Nephron (organoid): Measurements from ENCODE around the gene AHNAK2.

Source experiments
- H3K27ac Mint-ChIP-seq, 3 experiments: 2 replicates each; pipeline ENCODE4 v1.8.0; 2020; ENCODE audit warnings: mixed read lengths in 3 of 3, mild to moderate bottlenecking in 2 of 3, moderate library complexity in 1 of 3
- H3K27me3 Mint-ChIP-seq: 2 replicates; pipeline ENCODE4 v1.8.0; 2021; ENCODE audit warnings: low read depth, mild to moderate bottlenecking, moderate library complexity, mixed read lengths
- H3K36me3 Mint-ChIP-seq: 2 replicates; pipeline ENCODE4 v1.8.0; 2020; ENCODE audit warnings: low read depth, mixed read lengths
- H3K4me1 Mint-ChIP-seq: 2 replicates; pipeline ENCODE4 v1.8.0; 2020; ENCODE audit warnings: mixed read lengths
- H3K4me3 Mint-ChIP-seq, 3 experiments: 2 replicates each; pipeline ENCODE4 v1.8.0; 2020; ENCODE audit warnings: mild to moderate bottlenecking in 3 of 3, mixed read lengths in 3 of 3, moderate library complexity in 2 of 3
- H3K9me3 Mint-ChIP-seq: 2 replicates; pipeline ENCODE4 v1.8.0; 2020; ENCODE audit warnings: mixed read lengths
- TF ChIP-seq, protein P1 (sequence below), 3 experiments: fragments of 200-600 bp; sonication (generic); IDR thresholded peaks; one replicate each; pipeline ENCODE4 v1.5.0; 2021; ENCODE audit warnings: antibody characterized with exemption in 3 of 3; ENCODE audit not compliant: unreplicated experiment in 3 of 3

AHNAK2 gene

GRCh38 chr14:104941508-104942365, 36.4 kb downstream of the AHNAK2 start:
- no peak overlapping the region for H3K4me3 Mint-ChIP-seq
- H3K4me1 Mint-ChIP-seq = no peaks in the 10 kb centered on the region
- H3K36me3 Mint-ChIP-seq = no peaks in the 10 kb centered on the region
- H3K9me3 Mint-ChIP-seq = no peaks in the 10 kb centered on the region
- TF ChIP-seq, protein P1, sequence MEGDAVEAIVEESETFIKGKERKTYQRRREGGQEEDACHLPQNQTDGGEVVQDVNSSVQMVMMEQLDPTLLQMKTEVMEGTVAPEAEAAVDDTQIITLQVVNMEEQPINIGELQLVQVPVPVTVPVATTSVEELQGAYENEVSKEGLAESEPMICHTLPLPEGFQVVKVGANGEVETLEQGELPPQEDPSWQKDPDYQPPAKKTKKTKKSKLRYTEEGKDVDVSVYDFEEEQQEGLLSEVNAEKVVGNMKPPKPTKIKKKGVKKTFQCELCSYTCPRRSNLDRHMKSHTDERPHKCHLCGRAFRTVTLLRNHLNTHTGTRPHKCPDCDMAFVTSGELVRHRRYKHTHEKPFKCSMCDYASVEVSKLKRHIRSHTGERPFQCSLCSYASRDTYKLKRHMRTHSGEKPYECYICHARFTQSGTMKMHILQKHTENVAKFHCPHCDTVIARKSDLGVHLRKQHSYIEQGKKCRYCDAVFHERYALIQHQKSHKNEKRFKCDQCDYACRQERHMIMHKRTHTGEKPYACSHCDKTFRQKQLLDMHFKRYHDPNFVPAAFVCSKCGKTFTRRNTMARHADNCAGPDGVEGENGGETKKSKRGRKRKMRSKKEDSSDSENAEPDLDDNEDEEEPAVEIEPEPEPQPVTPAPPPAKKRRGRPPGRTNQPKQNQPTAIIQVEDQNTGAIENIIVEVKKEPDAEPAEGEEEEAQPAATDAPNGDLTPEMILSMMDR (IDR thresholded peaks at IDR 0.05; ENCODE audit: unreplicated experiment in 3 of 3) = no peak
- H3K27me3 Mint-ChIP-seq = peaks cover 30% of the 10 kb centered on the region
- H3K27ac Mint-ChIP-seq = no peak overlapping the region

GRCh38 chr14:104940526-104941150, 37.5 kb downstream of the AHNAK2 start:
- no peaks in the 10 kb centered on the region for H3K9me3 Mint-ChIP-seq
- peaks cover 30% of the 10 kb centered on the region for H3K27me3 Mint-ChIP-seq
- no peaks in the 10 kb centered on the region for H3K4me1 Mint-ChIP-seq
- H3K4me3 Mint-ChIP-seq = no peak overlapping the region
- H3K27ac Mint-ChIP-seq = no peak overlapping the region
- TF ChIP-seq, protein P1 (IDR thresholded peaks at IDR 0.05; ENCODE audit: unreplicated experiment in 3 of 3) = peak; percentile 11 to 26 (median 26)
- no peaks in the 10 kb centered on the region for H3K36me3 Mint-ChIP-seq

DNA sequence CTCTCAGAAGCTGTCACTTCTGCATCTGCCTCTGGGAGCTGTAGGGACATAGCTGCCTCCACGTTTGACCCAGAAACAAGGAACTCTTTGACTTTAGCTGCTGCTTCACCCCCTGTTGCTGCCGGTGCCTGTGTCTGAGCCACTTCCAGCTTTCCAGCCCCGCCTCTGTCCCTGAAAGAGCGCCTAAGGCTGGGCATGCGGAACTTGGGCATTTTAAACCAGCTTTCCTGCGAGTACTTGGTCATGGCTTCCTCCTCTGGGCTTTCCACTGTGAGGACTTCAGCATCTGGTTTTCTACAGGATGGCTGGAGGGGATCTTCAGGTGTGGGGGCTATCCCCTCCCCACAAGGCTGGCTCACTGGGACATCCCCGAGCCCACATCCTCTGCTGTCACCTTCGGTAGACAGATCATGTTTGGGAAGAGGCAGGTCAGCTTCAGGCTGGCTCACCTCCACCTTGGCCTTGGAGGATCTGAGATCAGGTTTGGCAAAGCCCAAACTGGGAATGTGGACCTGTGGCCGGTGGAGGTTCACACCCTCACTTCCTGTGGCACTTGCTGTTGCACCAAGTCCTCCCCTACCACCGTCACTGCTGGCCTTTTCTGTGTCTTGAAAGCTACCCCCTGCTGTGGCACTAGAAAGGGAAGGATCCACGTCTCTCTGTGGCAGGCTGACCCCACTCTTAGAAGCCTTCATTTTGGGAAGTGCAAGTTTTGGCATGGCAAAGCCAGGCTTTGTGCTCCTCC, 38.3 kb downstream of the AHNAK2 start:
- Mint-ChIP-seq H3K27me3 (peaks cover 38% of the 10 kb centered on the region), H3K36me3 (no peaks in the 10 kb centered on the region), H3K9me3 (no peaks in the 10 kb centered on the region), H3K4me1 (peaks cover 1% of the 10 kb centered on the region), H3K27ac (no peak overlapping the region), H3K4me3 (no peak overlapping the region)
- TF ChIP-seq, protein P1 (IDR thresholded peaks at IDR 0.05; ENCODE audit: unreplicated experiment in 3 of 3) = no peak

GRCh38 chr14:104938960-104939359, 39.2 kb downstream of the AHNAK2 start:
- no peaks in the 10 kb centered on the region for H3K9me3 Mint-ChIP-seq
- peaks cover 7% of the 10 kb centered on the region for H3K4me1 Mint-ChIP-seq
- H3K36me3 Mint-ChIP-seq = no peaks in the 10 kb centered on the region
- H3K27ac Mint-ChIP-seq = no peak overlapping the region
- TF ChIP-seq, protein P1 (IDR thresholded peaks at IDR 0.05; ENCODE audit: unreplicated experiment in 3 of 3) = no peak
- peaks cover 47% of the 10 kb centered on the region for H3K27me3 Mint-ChIP-seq
- H3K4me3 Mint-ChIP-seq = no peak overlapping the region

- no peak overlapping the region for H3K4me3 Mint-ChIP-seq
- no peak overlapping the region for H3K27ac Mint-ChIP-seq
- H3K27me3 Mint-ChIP-seq = peaks cover 47% of the 10 kb centered on the region
- H3K9me3 Mint-ChIP-seq = no peaks in the 10 kb centered on the region
- H3K36me3 Mint-ChIP-seq = no peaks in the 10 kb centered on the region
- TF ChIP-seq, protein P1 (IDR thresholded peaks at IDR 0.05; ENCODE audit: unreplicated experiment in 3 of 3) = no peak
- peaks cover 7% of the 10 kb centered on the region for H3K4me1 Mint-ChIP-seq
These were observed 39.7 kb downstream of the AHNAK2 start for GRCh38 chr14:104938436-104938835.
